ENCODE data around the gene SYNRG.
"Not testable (repeated sequence)": the region's sequence is repeated elsewhere in the genome, so short reads cannot be mapped to it uniquely, and the experiment has no call there.

SYNRG gene

GRCh38 chr17:37538981-37539659 lies 70.1 kb downstream of the SYNRG start:
- DNase-seq (ENCODE audit: low read depth, low spot score): no peak

GRCh38 chr17:37535906-37536305 lies 73.3 kb downstream of the SYNRG start:
- DNase-seq (ENCODE audit: low read depth, low spot score): no peak

GRCh38 chr17:37532756-37533155 lies 76.5 kb downstream of the SYNRG start:
- no peak for DNase-seq (ENCODE audit: low read depth, low spot score)

- DNase-seq (ENCODE audit: low read depth, low spot score): no peak
Observed at GRCh38 chr17:37530420-37530819, 78.8 kb downstream of the SYNRG start.

GRCh38 chr17:37527249-37527851 lies 81.9 kb downstream of the SYNRG start:
- DNase-seq (ENCODE audit: low read depth, low spot score): peak; percentile 45

GRCh38 chr17:37523715-37524219 lies 85.5 kb downstream of the SYNRG start:
- DNase-seq (ENCODE audit: low read depth, low spot score): no peak

- no peak for DNase-seq (ENCODE audit: low read depth, low spot score)
Observed at GRCh38 chr17:37521821-37522220, 87.4 kb downstream of the SYNRG start.

- no peak for DNase-seq (ENCODE audit: low read depth, low spot score)
Observed at GRCh38 chr17:37520174-37520573, 89.0 kb downstream of the SYNRG start.

- DNase-seq (ENCODE audit: low read depth, low spot score): no peak
Observed at GRCh38 chr17:37519251-37519985, 89.8 kb downstream of the SYNRG start.

- DNase-seq (ENCODE audit: low read depth, low spot score): no peak
Observed at GRCh38 chr17:37518826-37519225, 90.4 kb downstream of the SYNRG start.

- DNase-seq (ENCODE audit: low read depth, low spot score): no peak
Observed at GRCh38 chr17:37517881-37518280, 91.3 kb downstream of the SYNRG start.

GRCh38 chr17:37516127-37516571 lies 93.1 kb downstream of the SYNRG start:
- DNase-seq (ENCODE audit: low read depth, low spot score): no peak

- DNase-seq (ENCODE audit: low read depth, low spot score): no peak
Observed at GRCh38 chr17:37513711-37514110, 95.5 kb downstream of the SYNRG start.

GRCh38 chr17:37512442-37513068 lies 96.7 kb downstream of the SYNRG start:
- DNase-seq (ENCODE audit: low read depth, low spot score): no peak

- DNase-seq (ENCODE audit: low read depth, low spot score): not testable (repeated sequence)
Observed at GRCh38 chr17:37511642-37512041, 97.6 kb downstream of the SYNRG start.

GRCh38 chr17:37510056-37510455 lies 99.2 kb downstream of the SYNRG start:
- no peak for DNase-seq (ENCODE audit: low read depth, low spot score)

- no peak for DNase-seq (ENCODE audit: low read depth, low spot score)
Observed at GRCh38 chr17:37507111-37507510, 102.1 kb downstream of the SYNRG start.

- no peak for DNase-seq (ENCODE audit: low read depth, low spot score)
Observed at GRCh38 chr17:37506678-37507077, 102.5 kb downstream of the SYNRG start.

- no peak for DNase-seq (ENCODE audit: low read depth, low spot score)
Observed at GRCh38 chr17:37505333-37505732, 103.9 kb downstream of the SYNRG start.

GRCh38 chr17:37503148-37503547 lies 106.1 kb downstream of the SYNRG start:
- DNase-seq (ENCODE audit: low read depth, low spot score): no peak

- no peak for DNase-seq (ENCODE audit: low read depth, low spot score)
Observed at GRCh38 chr17:37502009-37502936, 106.9 kb downstream of the SYNRG start.

Data from iPS DF 19.7 (cell line).